Spleen (tissue), 7 donors: ENCODE data around the gene AKNA.

Source experiments
- CTCF ChIP-seq, 11 experiments: fragments of 200-600 bp in 7 of 11; fragments of 450-650 bp in 4 of 11; sonication (generic) in 4 of 11; IDR thresholded peaks in 8 of 11; conservative IDR thresholded peaks in 3 of 11; 1 replicate in 7 of 11; 2 replicates in 4 of 11; pipeline versions ENCODE4 v1.4.0 to v1.8.0; 2016 to 2021; ENCODE audit warnings: antibody characterized with exemption in 11 of 11, inconsistent platforms in 4 of 11, mild to moderate bottlenecking in 1 of 11
- POLR2A ChIP-seq, 3 donors: fragments of 450-650 bp; IDR thresholded peaks; one replicate each; pipeline ENCODE4 v1.5.1; 2017; ENCODE audit warnings: antibody characterized with exemption in 3 of 3, mild to moderate bottlenecking in 1 of 3
- donor health status: DM: no; HTN: no; CAD: no; lungs with moderate emphysema.
- donor health status: DM: no; HTN: no; CAD: no.
- donor health status: DM: no; HTN: no; CAD: no.

- TF ChIP-seq POLR2A (IDR thresholded peaks at IDR 0.05): no peak
- TF ChIP-seq CTCF (IDR thresholded peaks at IDR 0.05 in 8 of 11, conservative IDR thresholded peaks at IDR 0.05 in 3 of 11): no peak
These were observed 41.7 kb upstream of the AKNA start for GRCh38 chr9:114429488-114429887.
